Esophagus muscularis mucosa (tissue), 4 donors: ENCODE results near the gene LCE6A. TPM values are rescaled to one million over a fixed set of nuclear protein-coding genes. Genes with fewer than 3 reads are reported as not detected.

Source experiments
- DNase-seq: peaks from one replicate; pipeline ENCODE4 v3.0.0-alpha.2; 2017; ENCODE audit errors: extremely low spot score
- H3K27ac ChIP-seq, 4 donors: fragments of 200-600 bp; sonication (generic); replicated peaks in 1 of 4; 1 replicate in 3 of 4; 2 replicates in 1 of 4; pipeline ENCODE4 v1.5.1; 2016 to 2019; ENCODE audit warnings: mild to moderate bottlenecking in 1 of 4
- H3K27me3 ChIP-seq, 4 donors: fragments of 200-600 bp; sonication (generic); one replicate each; pipeline versions ENCODE4 v1.5.1 to v1.6.0; 2016 to 2019
- H3K36me3 ChIP-seq, 4 donors: fragments of 200-600 bp; sonication (generic); one replicate each; pipeline ENCODE4 v1.5.1; 2016 to 2019
- H3K4me1 ChIP-seq, 4 donors: fragments of 200-600 bp; sonication (generic); one replicate each; pipeline ENCODE4 v1.5.1; 2016 to 2019
- H3K4me3 ChIP-seq, 4 donors: fragments of 200-600 bp; sonication (generic); 1 replicate in 2 of 4; 2 replicates in 2 of 4; pipeline ENCODE4 v1.5.1; 2016 to 2019; ENCODE audit warnings: mild to moderate bottlenecking in 4 of 4, moderate library complexity in 1 of 4
- H3K9me3 ChIP-seq, 4 donors: fragments of 200-600 bp; sonication (generic); 1 replicate in 3 of 4; 2 replicates in 1 of 4; pipeline ENCODE4 v1.5.1; 2016 to 2019
- EP300 ChIP-seq: sonication (generic); formaldehyde crosslinking; IDR thresholded peaks from one replicate; pipeline ENCODE4 v1.6.1; 2017; ENCODE audit warnings: antibody characterized with exemption
- POLR2A ChIP-seq: fragments of 450-650 bp; IDR thresholded peaks from one replicate; pipeline ENCODE4 v1.6.1; 2017; ENCODE audit warnings: antibody characterized with exemption, moderate library complexity, mild to moderate bottlenecking, low read depth
- POLR2AphosphoS5 ChIP-seq, 2 donors: sonication (generic); formaldehyde crosslinking; IDR thresholded peaks; one replicate each; pipeline ENCODE4 v1.6.1; 2017; ENCODE audit warnings: antibody characterized with exemption in 2 of 2
- WGBS: methylation state at CpG from one replicate; pipeline ENCODE4 v1.1.5; 2018; 5-methylcytosine and 5-hydroxymethylcytosine counted together
- intact Hi-C: fragments of 100-400 bp; cut with DNase I; formaldehyde crosslinking; loops from one replicate; pipeline ENCODE4 v1.15.1; 2023
- total RNA-seq, 4 donors: library from RNA; depleted of rRNA; stranded (reverse); fragments of >200 nt; gene quantifications; one replicate each; pipeline versions ENCODE4 v1.1.0 to v1.2.1, GENCODE V29; 2016
- TF ChIP-seq, protein P1 (sequence below), 3 experiments: fragments of 200-600 bp in 2 of 3; fragments of 450-650 bp in 1 of 3; sonication (generic) in 2 of 3; IDR thresholded peaks; one replicate each; pipeline ENCODE4 v1.5.1; 2017 to 2019; ENCODE audit warnings: antibody characterized with exemption in 3 of 3, mild to moderate bottlenecking in 2 of 3, moderate library complexity in 1 of 3

Gene LCE6A, protein sequence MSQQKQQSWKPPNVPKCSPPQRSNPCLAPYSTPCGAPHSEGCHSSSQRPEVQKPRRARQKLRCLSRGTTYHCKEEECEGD
- total RNA-seq, result not detected

- TF ChIP-seq POLR2A (no peak), EP300 (no peak), POLR2AphosphoS5 (IDR thresholded peaks at IDR 0.05) (no peak)
- TF ChIP-seq, protein P1, sequence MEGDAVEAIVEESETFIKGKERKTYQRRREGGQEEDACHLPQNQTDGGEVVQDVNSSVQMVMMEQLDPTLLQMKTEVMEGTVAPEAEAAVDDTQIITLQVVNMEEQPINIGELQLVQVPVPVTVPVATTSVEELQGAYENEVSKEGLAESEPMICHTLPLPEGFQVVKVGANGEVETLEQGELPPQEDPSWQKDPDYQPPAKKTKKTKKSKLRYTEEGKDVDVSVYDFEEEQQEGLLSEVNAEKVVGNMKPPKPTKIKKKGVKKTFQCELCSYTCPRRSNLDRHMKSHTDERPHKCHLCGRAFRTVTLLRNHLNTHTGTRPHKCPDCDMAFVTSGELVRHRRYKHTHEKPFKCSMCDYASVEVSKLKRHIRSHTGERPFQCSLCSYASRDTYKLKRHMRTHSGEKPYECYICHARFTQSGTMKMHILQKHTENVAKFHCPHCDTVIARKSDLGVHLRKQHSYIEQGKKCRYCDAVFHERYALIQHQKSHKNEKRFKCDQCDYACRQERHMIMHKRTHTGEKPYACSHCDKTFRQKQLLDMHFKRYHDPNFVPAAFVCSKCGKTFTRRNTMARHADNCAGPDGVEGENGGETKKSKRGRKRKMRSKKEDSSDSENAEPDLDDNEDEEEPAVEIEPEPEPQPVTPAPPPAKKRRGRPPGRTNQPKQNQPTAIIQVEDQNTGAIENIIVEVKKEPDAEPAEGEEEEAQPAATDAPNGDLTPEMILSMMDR (IDR thresholded peaks at IDR 0.05), result no peak
- intact Hi-C loops, result no loop called here
- no peaks in the 10 kb centered on the region for H3K36me3 ChIP-seq
- no peak within 1 kb of the TSS for H3K4me3 ChIP-seq
- no peak for DNase-seq
- no peaks in the 10 kb centered on the region for H3K27me3 ChIP-seq
- H3K27ac ChIP-seq, result no peak within 1 kb of the TSS
- WGBS, result 94% methylated on average over 3 of the region's 3 CpGs
- H3K9me3 ChIP-seq, result no peaks in the 10 kb centered on the region
- no peaks in the 10 kb centered on the region for H3K4me1 ChIP-seq
These were observed at the start of gene LCE6A for GRCh38 chr1:152842556-152842955. Gene LCE6A, plus strand, starts transcription at chr1:152842856. Its CDS starts 665 bp downstream, at chr1:152843521.

GRCh38 chr1:152795686-152796085 lies 47.0 kb upstream of the LCE6A start:
- no peak for TF ChIP-seq POLR2A
- TF ChIP-seq, protein P1 (IDR thresholded peaks at IDR 0.05), result no peak
- TF ChIP-seq EP300, result no peak
- TF ChIP-seq POLR2AphosphoS5 (IDR thresholded peaks at IDR 0.05), result no peak
- Histone ChIP-seq H3K9me3 (no peaks in the 10 kb centered on the region), H3K36me3 (no peaks in the 10 kb centered on the region), H3K4me3 (no peak overlapping the region), H3K27ac (no peak overlapping the region), H3K4me1 (no peaks in the 10 kb centered on the region), H3K27me3 (no peaks in the 10 kb centered on the region)
- DNase-seq, result peak; percentile 19
- intact Hi-C loops, result no loop called here
- 71% methylated on average over 4 of the region's 4 CpGs for WGBS

GRCh38 chr1:152796421-152796820 lies 46.2 kb upstream of the LCE6A start, which contains the start of gene LCE1D:
Gene LCE1D, plus strand, starts transcription at chr1:152796721. Its CDS starts 1,074 bp downstream, at chr1:152797795.
- Histone ChIP-seq H3K4me1 (no peaks in the 10 kb centered on the region), H3K27me3 (no peaks in the 10 kb centered on the region), H3K27ac (no peak within 1 kb of the TSS), H3K4me3 (no peak within 1 kb of the TSS), H3K9me3 (no peaks in the 10 kb centered on the region), H3K36me3 (no peaks in the 10 kb centered on the region)
- DNase-seq, result peak; percentile 64
- TF ChIP-seq, protein P1 (IDR thresholded peaks at IDR 0.05), result no peak
- TF ChIP-seq POLR2A, result no peak
- no peak for TF ChIP-seq EP300
- TF ChIP-seq POLR2AphosphoS5 (IDR thresholded peaks at IDR 0.05), result no peak
- 63% methylated on average over 3 of the region's 3 CpGs for WGBS
- intact Hi-C loops, result no loop called here

DNA sequence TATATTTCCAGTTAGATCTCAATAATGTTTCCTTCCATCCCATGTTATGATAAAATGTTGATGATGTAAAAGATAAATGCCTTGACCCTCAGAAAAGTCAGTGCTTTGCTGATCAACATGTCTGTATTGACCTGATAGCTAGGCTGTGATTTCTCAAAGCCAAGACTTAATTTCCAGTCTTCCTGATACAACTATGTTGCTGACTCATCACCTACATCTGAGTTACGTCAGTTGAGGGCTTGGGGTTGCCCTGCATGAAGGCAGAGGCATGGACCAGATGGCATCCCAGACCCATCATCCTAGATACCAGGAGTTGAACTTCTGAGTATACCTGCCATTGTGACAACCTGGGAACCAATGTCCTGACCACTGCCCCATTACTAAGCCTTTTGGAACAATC lies 41.3 kb upstream of the LCE6A start:
- WGBS, result 83% methylated on average over 1 of the region's 1 CpG

More for the DNA sequence above, 41.3 kb upstream of the LCE6A start:
- DNase-seq, result no peak
- no peak overlapping the region for H3K27ac ChIP-seq
- no peak overlapping the region for H3K4me3 ChIP-seq
- H3K4me1 ChIP-seq, result peaks cover 0 to 4% (median 0%) of the 10 kb centered on the region in 4 donors
- intact Hi-C loops, result no loop called here
- H3K36me3 ChIP-seq, result no peaks in the 10 kb centered on the region
- no peaks in the 10 kb centered on the region for H3K9me3 ChIP-seq
- TF ChIP-seq POLR2A (no peak), POLR2AphosphoS5 (IDR thresholded peaks at IDR 0.05) (no peak), EP300 (no peak)
- TF ChIP-seq, protein P1 (IDR thresholded peaks at IDR 0.05), result no peak
- H3K27me3 ChIP-seq, result peaks cover 0 to 4% (median 0%) of the 10 kb centered on the region in 4 donors
